GM20000 (cell line): Measurements from ENCODE around the gene ABCG5.

Experiments used
- DNase-seq: peaks from one replicate; pipeline ENCODE4 v3.0.0; 2012; ENCODE audit warnings: low spot score
- TF ChIP-seq, protein P1 (sequence below): IDR thresholded peaks from 2 replicates; pipeline ENCODE4 v1.5.1; 2012; ENCODE audit warnings: mild to moderate bottlenecking, control low read depth; ENCODE audit errors: extremely low read depth, missing control alignments

The ABCG5 gene

DNA sequence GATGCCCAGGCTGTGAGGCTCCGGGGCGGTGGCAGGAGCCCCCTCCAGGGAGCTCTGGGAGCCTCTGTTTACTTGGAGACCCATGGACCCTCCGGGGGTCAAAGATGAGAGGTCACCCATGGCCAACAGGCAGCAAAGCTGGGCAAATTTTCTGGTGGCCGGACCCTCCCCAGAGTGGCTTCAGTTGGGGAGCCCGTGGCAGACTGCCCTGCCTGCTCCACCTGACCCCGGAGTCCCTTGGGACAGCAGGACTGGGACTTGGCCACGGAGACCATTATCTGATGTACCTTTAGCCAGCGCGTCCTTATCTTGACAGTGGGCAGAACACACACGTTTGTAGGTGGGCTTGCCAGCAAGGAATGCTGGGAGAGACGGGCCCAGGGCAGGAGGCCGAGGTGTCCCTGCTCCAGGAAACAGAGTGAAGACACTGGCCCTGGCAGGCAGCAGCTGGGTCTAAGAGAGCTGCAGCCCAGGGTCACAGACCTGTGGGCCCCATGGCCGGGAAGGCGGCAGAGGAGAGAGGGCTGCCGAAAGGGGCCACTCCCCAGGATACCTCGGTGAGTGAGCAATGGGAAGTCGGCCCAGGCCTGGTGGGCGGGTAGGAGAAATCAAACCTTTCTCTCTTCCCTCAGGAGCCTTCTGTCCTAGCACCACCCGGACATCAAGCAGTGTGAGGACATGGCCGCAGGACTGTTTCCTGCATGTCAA is at the start of gene ABCG5, which contains the start of gene ABCG8:
ABCG5 (minus strand) TSS at position 280 of the 708 bp plus-strand sequence; CDS start at position 120, 160 bp downstream.
ABCG8 (plus strand) TSS at position 412 of the 708 bp plus-strand sequence; CDS start at position 495, 83 bp downstream.
- TF ChIP-seq, protein P1, sequence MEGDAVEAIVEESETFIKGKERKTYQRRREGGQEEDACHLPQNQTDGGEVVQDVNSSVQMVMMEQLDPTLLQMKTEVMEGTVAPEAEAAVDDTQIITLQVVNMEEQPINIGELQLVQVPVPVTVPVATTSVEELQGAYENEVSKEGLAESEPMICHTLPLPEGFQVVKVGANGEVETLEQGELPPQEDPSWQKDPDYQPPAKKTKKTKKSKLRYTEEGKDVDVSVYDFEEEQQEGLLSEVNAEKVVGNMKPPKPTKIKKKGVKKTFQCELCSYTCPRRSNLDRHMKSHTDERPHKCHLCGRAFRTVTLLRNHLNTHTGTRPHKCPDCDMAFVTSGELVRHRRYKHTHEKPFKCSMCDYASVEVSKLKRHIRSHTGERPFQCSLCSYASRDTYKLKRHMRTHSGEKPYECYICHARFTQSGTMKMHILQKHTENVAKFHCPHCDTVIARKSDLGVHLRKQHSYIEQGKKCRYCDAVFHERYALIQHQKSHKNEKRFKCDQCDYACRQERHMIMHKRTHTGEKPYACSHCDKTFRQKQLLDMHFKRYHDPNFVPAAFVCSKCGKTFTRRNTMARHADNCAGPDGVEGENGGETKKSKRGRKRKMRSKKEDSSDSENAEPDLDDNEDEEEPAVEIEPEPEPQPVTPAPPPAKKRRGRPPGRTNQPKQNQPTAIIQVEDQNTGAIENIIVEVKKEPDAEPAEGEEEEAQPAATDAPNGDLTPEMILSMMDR = no peak

DNA sequence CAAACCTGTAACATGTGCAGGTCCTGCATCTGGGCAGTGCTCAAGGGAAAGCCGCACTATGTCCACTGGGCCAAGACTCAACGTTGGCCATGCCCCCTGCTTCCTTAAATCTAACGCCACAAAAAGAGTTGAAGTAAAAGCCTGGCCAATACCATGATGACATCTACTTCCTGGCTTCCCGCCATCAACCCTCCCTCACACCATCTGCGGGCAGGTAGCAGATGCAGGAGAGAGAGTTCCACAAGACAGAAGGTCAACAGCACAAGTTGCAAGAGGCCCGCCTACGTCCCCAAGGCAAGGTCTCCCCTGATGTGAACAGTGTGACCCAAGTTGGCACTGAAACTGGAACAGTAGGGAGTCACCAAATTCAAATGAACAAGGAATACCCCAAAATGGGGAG is 48.5 kb upstream of the ABCG5 start:
- TF ChIP-seq, protein P1 = no peak
- DNase-seq = no peak

More for the DNA sequence above, at the start of gene ABCG5, which contains the start of gene ABCG8:
- DNase-seq = no peak

DNA sequence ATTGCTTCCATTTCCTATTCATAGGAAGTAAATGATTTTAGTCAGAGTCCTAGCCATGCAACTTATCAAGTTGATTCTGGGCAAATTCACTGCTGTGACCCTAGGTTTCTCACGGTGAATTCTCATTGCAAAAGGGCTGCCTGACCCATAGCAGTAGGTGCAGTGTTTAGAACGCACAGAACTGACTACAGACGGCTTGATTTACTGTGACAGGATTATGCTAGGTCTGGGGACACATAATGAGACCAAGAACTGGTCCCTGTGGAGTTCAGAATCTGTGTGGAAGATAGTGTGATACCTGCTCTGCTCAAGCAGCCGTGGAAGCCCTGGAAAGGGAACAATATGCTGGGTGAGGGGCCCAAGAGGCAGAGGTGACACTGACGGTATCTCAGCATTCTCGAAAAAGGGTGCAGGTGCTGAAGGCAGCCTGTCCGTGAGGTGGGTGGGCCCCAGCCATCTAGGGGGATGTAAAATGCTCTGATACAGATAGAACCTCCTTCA is 46.5 kb upstream of the ABCG5 start:
- TF ChIP-seq, protein P1 = no peak
- no peak for DNase-seq

DNA sequence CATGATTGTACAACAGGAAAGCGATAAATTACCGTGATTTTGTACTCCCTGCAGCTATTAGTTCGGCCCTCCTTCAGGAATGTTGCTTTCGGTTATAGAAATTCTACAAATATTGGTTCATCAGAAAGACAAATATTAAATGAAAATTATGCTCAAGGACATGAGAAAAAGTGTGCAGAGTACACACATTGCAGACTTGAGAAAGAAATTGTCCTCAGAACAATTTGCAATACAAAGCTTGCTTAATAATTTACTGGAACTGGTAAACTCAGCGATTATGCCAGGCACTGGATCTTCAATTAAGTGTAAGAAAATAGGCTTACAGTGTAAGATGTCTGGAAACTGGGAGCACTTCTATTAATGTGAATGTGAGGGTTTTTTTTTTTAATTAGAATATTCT is 46.0 kb upstream of the ABCG5 start:
- TF ChIP-seq, protein P1 = no peak
- DNase-seq = no peak

DNA sequence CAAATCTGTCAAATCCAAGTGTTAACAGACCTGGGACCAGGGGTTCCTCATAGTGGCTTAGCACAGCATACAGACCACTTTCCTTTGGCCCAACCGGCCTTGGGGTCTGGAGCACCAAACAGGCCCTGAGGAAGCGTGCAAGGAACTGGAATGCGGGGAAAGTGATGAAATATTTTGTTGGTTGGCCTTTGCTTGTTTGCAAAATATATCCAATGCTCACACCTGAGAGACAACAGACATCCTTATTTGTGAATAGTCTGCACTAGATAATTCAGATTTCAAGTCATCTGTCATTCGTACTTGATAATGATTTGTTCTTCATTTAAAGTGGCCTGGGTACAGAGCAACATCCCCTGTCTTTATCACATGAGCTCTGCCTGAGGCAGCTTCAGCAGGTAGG is 43.7 kb upstream of the ABCG5 start:
- TF ChIP-seq, protein P1 = no peak
- DNase-seq = no peak

DNA sequence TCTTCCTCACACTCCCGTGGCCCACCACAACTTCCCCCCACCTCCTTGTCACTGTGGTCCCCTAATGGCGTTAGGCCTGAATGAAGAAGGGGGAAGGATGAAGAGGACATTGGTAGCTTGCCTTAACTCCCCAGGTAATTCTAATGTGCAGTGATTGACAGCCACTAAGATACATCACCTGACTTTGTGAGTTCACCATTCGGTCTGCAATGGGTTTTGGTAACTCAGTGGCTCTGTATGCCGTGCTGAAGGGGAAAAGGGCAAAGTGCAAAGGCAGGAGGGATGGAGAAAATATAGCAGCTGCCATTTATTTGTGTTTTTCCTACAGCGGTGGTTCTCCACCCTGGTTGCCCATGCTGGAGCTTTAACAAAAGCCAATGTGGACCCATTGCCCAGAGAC is 42.3 kb upstream of the ABCG5 start:
- no peak for DNase-seq

DNA sequence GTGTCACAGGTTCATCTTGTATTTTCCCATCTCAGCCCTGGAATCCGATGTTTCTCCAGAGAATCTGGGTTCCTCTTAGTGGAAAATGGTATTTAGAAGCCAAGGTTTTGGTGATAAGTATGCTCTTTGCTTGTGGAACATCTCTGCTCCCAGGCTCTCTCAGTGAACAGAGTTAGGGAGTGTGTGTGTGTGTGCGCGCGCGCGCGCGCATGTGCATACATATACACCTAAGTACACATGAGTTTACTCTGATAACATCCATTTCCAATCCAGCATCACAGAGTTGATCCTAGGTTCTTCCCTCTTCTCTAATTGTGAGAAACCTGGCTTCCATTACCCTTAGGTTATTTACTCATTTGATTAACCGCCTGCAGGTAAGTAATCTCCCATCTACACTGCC is 41.8 kb upstream of the ABCG5 start:
- TF ChIP-seq, protein P1 = no peak
- no peak for DNase-seq

More for the DNA sequence above, 42.3 kb upstream of the ABCG5 start:
- TF ChIP-seq, protein P1 = no peak
